GM21515 (cell line): ENCODE data around the gene CLDN2.

Source experiments
- ATAC-seq: cut with Tn5 transposase; IDR thresholded peaks from one replicate; pipeline ENCODE4 v1.9.1; 2021; ENCODE audit not compliant: unreplicated experiment

Gene CLDN2

GRCh38 chrX:106917830-106918500 is 2.2 kb upstream of the CLDN2 start:
- ATAC-seq: no peak

GRCh38 chrX:106921637-106922036 is 1.4 kb downstream of the CLDN2 start:
- no peak for ATAC-seq

GRCh38 chrX:106927023-106927422 is 6.8 kb downstream of the CLDN2 start:
- ATAC-seq: no peak

- no peak for ATAC-seq
Observed at GRCh38 chrX:106927700-106928099, 7.5 kb downstream of the CLDN2 start.

- no peak for ATAC-seq
Observed at GRCh38 chrX:106928227-106928626, 8.0 kb downstream of the CLDN2 start.

DNA sequence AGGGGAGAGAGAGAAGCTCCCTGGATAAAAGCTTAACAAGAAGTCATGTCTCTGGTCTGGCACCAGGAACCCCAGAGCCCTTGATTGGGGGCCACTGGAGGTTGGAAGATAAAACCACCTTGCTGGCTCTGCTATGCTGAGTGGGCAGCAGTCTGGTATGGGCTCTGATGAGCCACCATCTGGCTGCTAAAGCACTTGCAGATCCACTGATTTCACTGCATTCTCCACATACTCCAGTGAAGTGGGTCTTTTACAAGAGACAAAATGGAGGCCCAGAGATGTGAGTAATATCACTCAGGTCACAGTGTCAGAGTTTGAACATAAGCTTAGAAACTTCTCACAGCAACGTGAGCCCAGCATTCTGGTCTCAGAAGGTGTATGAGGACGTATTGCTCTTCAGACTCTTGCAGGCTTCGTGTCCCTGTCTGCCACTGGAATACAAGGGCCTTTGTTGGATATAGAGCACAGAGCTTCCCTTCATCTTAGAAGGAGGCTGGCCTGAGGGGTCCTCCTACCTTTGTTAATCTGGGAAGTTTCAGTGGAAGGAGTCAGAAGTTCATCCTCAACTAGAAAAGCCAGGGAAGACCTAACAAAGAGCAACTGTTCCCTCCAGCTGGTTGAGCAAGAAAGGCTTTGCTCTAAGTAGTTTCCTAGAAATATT is 11.8 kb downstream of the CLDN2 start:
- no peak for ATAC-seq

DNA sequence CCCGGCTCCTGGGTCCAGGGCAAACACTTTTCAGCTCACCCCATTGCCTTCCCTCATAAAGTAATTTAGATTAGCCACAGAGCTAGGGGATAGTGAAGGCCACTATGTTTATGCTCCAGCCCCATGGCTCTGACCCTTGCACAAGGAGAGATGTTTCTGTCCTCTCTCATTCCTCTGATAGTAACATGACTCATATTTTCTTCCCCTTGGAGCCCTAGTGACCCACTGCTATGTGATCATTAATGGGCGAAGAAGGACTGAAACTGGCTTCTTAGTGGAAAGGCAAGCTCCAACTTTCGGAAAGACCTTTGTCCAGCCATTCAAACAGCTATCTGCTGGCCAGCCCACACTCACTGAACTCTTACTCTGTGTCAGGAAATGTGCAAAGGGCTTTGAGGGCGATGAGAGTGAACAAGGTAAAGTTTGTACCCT is 12.3 kb downstream of the CLDN2 start:
- ATAC-seq: no peak

DNA sequence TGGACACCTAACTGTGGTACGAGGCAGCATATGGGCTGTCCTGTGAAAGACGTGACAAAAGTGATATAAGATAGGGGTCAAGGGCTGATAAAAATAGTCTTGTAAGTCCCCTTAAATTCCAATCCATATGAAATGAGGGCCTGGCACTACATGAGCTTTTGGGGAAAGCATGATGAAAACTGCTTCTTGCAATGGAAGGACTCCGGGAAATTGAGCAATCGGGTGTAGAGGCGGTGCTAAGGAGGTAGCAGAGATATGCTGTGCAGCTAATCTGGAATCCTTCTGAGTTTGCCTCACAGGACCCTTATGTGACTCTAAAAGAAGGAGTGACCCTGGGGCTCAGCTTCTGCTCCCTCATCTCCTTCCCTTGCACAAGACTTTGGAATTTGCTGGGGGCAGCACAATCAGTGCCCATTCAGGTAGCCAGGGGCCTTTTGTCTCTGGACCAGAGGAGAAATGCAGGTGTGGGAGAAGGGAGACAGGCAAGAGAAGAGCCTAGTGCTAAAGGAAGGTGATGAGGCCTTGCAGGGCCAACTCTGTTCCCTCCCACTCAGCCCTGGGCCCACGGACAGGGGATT is 12.8 kb downstream of the CLDN2 start:
- no peak for ATAC-seq

- no peak for ATAC-seq
Observed at GRCh38 chrX:106933538-106933961, 13.3 kb downstream of the CLDN2 start.

- no peak for ATAC-seq
Observed at GRCh38 chrX:106935175-106935574, 15.0 kb downstream of the CLDN2 start.

- no peak for ATAC-seq
Observed at GRCh38 chrX:106936246-106936645, 16.0 kb downstream of the CLDN2 start.

DNA sequence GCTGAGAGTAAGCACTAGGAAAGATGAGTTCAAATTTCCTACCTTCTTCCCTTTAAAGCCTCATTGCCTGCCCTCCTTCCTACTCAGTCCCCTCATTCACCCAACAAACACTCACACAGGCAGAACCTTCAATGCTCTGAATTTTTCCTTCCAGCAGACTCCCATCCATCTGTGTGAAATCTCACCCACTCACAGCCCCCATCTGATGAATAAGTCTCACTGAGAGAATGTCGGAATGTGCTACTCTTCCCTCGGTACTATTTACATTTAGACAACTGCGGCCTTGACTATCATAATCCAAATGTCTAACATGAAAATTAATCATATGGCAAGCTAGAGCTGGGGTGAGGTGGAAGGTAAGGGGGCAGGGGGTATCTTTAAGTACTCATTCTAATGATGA is 19.4 kb downstream of the CLDN2 start:
- ATAC-seq: no peak

GRCh38 chrX:106940068-106940467 is 19.9 kb downstream of the CLDN2 start:
- ATAC-seq: no peak

DNA sequence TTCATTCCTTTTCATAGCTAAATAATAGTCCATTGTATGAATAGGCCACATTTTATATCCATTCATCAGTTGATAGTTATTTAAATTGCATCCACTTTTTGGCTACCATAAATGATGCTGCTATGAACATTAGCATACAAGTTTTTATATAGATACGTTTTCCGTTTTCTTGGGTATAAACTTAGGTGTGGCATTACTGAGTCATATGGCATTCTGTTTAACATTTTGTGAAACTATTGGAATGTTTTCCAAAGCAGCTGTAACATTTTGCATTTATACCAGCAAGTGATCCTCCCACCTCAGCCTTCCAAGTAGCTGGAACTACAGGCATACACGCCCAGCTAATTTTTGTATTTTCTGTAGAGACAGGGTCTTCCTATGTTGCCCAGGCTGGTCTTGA is 26.3 kb downstream of the CLDN2 start:
- ATAC-seq: no peak

- no peak for ATAC-seq
Observed at GRCh38 chrX:106948641-106949040, 28.4 kb downstream of the CLDN2 start.

DNA sequence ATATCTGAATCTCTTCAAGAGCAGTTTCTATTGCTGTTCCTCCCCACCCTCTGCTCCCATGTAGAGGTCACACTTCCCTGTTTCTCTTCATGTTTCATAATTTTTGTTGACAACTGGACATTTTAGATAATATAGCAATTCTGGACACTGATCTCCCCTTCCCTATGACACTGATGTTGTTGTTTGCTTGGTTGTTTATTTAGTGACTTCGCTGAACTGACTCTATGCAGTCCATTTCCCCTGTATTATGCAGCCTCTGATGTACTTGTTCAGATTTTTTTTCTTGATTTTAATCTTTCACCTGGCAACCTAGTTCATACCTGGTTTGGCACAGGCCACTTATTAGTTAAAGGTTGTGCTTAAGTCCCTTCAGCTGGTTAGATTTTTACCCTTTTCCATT is 29.2 kb downstream of the CLDN2 start:
- ATAC-seq: no peak

DNA sequence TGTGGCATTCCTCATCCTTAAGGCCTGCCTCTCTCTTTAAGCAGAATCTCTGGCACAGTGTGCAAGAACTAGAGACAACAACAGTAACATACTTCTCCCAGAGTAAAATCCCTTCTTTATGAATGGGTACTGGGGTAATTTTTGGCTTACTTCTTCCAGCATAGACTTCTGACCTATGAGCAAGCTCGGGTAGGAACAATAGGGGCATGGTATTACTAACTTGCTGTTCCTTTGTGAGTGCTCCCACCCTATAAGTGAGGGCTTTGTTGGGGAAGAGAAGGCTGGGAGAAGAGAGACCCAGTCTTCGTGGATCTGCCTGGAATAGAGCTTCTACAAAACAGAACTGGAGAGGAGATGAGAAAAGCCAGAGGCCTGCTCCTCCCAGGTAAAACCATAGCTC is 30.2 kb downstream of the CLDN2 start:
- ATAC-seq: no peak

- no peak for ATAC-seq
Observed at GRCh38 chrX:106951230-106951629, 31.0 kb downstream of the CLDN2 start.

- no peak for ATAC-seq
Observed at GRCh38 chrX:106952089-106952488, 31.9 kb downstream of the CLDN2 start.

DNA sequence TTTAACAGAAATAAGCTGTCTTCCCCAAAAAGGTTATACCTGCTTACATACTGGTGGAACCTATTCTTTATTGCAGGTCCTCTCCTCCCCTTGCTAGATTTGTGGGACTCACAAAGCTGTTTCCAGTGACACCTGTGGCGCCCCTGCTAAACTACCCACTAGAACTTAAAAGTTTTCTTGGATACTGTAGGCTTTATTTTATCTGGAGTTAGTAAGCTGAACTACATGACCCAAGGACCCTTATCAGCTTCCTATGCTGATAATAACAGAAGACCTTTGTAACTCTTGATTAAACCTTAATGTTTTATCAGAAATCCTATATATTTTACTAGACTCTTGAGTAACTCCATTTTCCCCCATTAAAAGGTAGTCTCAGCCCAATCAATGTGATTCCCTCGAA is 32.3 kb downstream of the CLDN2 start:
- no peak for ATAC-seq

DNA sequence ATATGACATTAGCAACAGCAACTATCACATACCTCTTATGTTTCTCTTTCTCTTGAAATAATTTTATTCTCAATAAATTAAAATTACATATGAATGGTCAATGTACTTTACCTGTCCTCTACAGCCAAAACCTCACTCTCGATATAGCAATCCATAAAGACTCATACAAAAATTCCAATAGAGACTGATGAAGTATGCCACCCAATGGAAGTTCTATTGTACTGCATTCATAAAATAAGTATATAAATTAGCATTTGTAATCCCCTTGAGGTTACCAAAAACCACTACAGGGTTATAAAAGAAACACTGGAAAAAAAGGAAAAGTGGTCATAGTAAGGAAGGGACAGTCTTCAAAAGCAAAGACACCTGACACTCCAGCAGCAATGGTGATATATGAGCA is 32.8 kb downstream of the CLDN2 start:
- no peak for ATAC-seq

DNA sequence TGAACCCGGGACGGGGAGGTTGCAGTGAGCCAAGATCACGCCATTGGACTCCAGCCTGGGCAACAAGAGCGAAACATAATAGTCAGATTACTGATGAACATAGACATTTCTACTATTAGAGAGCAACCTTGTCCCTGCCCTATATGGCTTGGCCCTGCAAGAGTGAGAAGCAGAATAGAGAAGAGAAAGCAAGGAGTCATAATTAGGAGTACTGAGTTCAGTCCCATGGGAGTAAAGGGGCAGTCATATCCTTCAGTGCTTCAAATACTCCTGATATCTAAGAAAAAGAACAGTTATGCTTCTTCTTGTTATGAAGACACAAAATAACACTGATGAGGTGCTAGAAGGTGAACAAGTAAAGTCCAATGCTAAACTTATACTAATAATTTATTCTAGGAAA is 33.8 kb downstream of the CLDN2 start:
- ATAC-seq: no peak
